H1 (cell line): ENCODE results near the gene KCNQ1. TPM values are rescaled to one million over a fixed set of nuclear protein-coding genes. Genes with fewer than 3 reads are reported as not detected.

ENCODE experiments used
- CTCF ChIA-PET: fragments of 300-600 bp; sonication (Branson Sonifier 250); formaldehyde crosslinking; loops from one replicate; lab custom pipeline; 2021; ENCODE audit not compliant: partially characterized antibody; lab: Charles Lee
- POLR2A ChIA-PET: fragments of 300-600 bp; sonication (Branson Sonifier 250); formaldehyde crosslinking; loops from one replicate; lab custom pipeline; 2021; ENCODE audit warnings: inconsistent platforms; ENCODE audit not compliant: partially characterized antibody; lab: Charles Lee
- DNase-seq, 2 experiments: peaks; one replicate each; pipeline versions ENCODE4 v3.0.0 to v3.0.0-alpha.2; 2010 to 2022; ENCODE audit warnings: low spot score in 2 of 2, low read depth in 1 of 2, mixed read lengths in 1 of 2
- FAIRE-seq: peaks from 2 replicates; lab custom pipeline; 2011; peaks lifted over from hg19 to GRCh38; lab: Jason Lieb, UNC
- H2AFZ ChIP-seq: 2 replicates; pipeline ENCODE4 v1.8.1; 2012; ENCODE audit warnings: low read length, inconsistent platforms
- H2AK5ac ChIP-seq: 2 replicates; pipeline ENCODE4 v1.6.1; 2013; ENCODE audit warnings: low read depth, low read length
- H2BK120ac ChIP-seq: replicated peaks from 2 replicates; pipeline ENCODE3; 2013; ENCODE audit warnings: low read depth, low read length, inconsistent platforms
- H2BK12ac ChIP-seq: 2 replicates; pipeline ENCODE4 v1.6.1; 2013; ENCODE audit warnings: low read depth, low read length
- H2BK15ac ChIP-seq: 2 replicates; pipeline ENCODE4 v1.6.1; 2013; ENCODE audit warnings: low read length
- H2BK20ac ChIP-seq: 2 replicates; pipeline ENCODE4 v1.6.1; 2013; ENCODE audit warnings: low read length
- H2BK5ac ChIP-seq: 2 replicates; pipeline ENCODE4 v1.6.1; 2013; ENCODE audit warnings: low read depth, low read length
- H3K14ac ChIP-seq: 2 replicates; pipeline ENCODE4 v1.6.1; 2013; ENCODE audit warnings: inconsistent platforms; ENCODE audit not compliant: insufficient read length
- H3K18ac ChIP-seq: 2 replicates; pipeline ENCODE4 v1.6.1; 2013; ENCODE audit warnings: low read length; ENCODE audit errors: extremely low read depth
- H3K23ac ChIP-seq: 2 replicates; pipeline ENCODE4 v1.6.1; 2013; ENCODE audit warnings: inconsistent platforms; ENCODE audit not compliant: insufficient read length
- H3K23me2 ChIP-seq: 2 replicates; pipeline ENCODE4 v1.6.1; 2013; ENCODE audit warnings: low read depth, low read length
- H3K27ac ChIP-seq: 2 replicates; pipeline ENCODE4 v1.6.1; 2011; ENCODE audit warnings: low read depth, low read length, inconsistent platforms
- H3K27me3 ChIP-seq, 4 experiments: replicated peaks in 1 of 4; 1 replicate in 1 of 4; 2 replicates in 3 of 4; pipeline versions ENCODE4 v1.6.1 to v1.8.1; 2011 to 2013; ENCODE audit warnings: low read length in 3 of 4, mild to moderate bottlenecking in 3 of 4, inconsistent platforms in 2 of 4, mixed read lengths in 2 of 4, moderate library complexity in 1 of 4; ENCODE audit not compliant: control insufficient read depth in 3 of 4, insufficient read depth in 3 of 4; ENCODE audit errors: extremely low read depth in 1 of 4
- H3K36me3 ChIP-seq, 4 experiments: 2 replicates each; pipeline versions ENCODE4 v1.6.1 to v1.8.1; 2011 to 2013; ENCODE audit warnings: mild to moderate bottlenecking in 4 of 4, low read length in 3 of 4, moderate library complexity in 2 of 4, control low read depth in 1 of 4, inconsistent platforms in 1 of 4; ENCODE audit not compliant: insufficient read depth in 4 of 4, control insufficient read depth in 2 of 4
- H3K4ac ChIP-seq: replicated peaks from 2 replicates; pipeline ENCODE3; 2013; ENCODE audit warnings: low read length, low read depth, mixed read lengths, inconsistent platforms; ENCODE audit not compliant: insufficient read length
- H3K4me1 ChIP-seq, 4 experiments: replicated peaks in 1 of 4; 1 replicate in 1 of 4; 2 replicates in 3 of 4; pipeline versions ENCODE4 v1.6.1 to v1.8.1; 2011 to 2013; ENCODE audit warnings: low read length in 3 of 4, inconsistent platforms in 2 of 4, mixed read lengths in 1 of 4; ENCODE audit not compliant: insufficient read depth in 4 of 4, control insufficient read depth in 3 of 4
- H3K4me2 ChIP-seq, 2 experiments: 2 replicates each; pipeline versions ENCODE4 v1.6.1 to v1.8.1; 2011 to 2013; ENCODE audit warnings: low read depth in 2 of 2, low read length in 2 of 2, control low read depth in 1 of 2, inconsistent platforms in 1 of 2, mild to moderate bottlenecking in 1 of 2; ENCODE audit not compliant: insufficient read depth in 1 of 2
- H3K4me3 ChIP-seq, 4 experiments: fragments of 200-600, 300-600 bp in 1 of 4; sonication (generic), shearing (Covaris generic), sonication (Bioruptor Twin) in 1 of 4; 2 replicates each; pipeline versions ENCODE4 v1.5.1 to v1.8.1; 2011 to 2016; ENCODE audit warnings: low read length in 4 of 4, low read depth in 3 of 4, control low read depth in 2 of 4, inconsistent platforms in 2 of 4, mild to moderate bottlenecking in 2 of 4, mixed read lengths in 1 of 4, moderate library complexity in 1 of 4; ENCODE audit not compliant: insufficient read depth in 2 of 4; ENCODE audit errors: extremely low read depth in 1 of 4
- H3K56ac ChIP-seq: replicated peaks from 2 replicates; pipeline ENCODE3; 2013; ENCODE audit warnings: low read depth, mild to moderate bottlenecking, mixed read lengths, low read length, inconsistent platforms; ENCODE audit not compliant: insufficient read length
- H3K79me1 ChIP-seq: 2 replicates; pipeline ENCODE4 v1.6.1; 2013; ENCODE audit warnings: low read depth, low read length, control low read depth
- H3K79me2 ChIP-seq, 2 experiments: 2 replicates each; pipeline versions ENCODE4 v1.6.1 to v1.8.1; 2012 to 2013; ENCODE audit warnings: low read length in 2 of 2, mild to moderate bottlenecking in 2 of 2, inconsistent platforms in 1 of 2; ENCODE audit not compliant: insufficient read depth in 2 of 2, control insufficient read depth in 1 of 2
- H3K9ac ChIP-seq, 4 experiments: replicated peaks in 1 of 4; 1 replicate in 1 of 4; 2 replicates in 3 of 4; pipeline versions ENCODE4 v1.6.1 to v1.8.1; 2011 to 2013; ENCODE audit warnings: low read depth in 3 of 4, low read length in 3 of 4, control low read depth in 2 of 4, mild to moderate bottlenecking in 2 of 4, moderate library complexity in 2 of 4, inconsistent platforms in 1 of 4; ENCODE audit errors: extremely low read depth in 1 of 4
- H3K9me3 ChIP-seq, 2 experiments: 2 replicates each; pipeline versions ENCODE4 v1.6.1 to v1.8.1; 2012 to 2013; ENCODE audit warnings: mild to moderate bottlenecking in 2 of 2, moderate library complexity in 2 of 2, control low read depth in 1 of 2, inconsistent platforms in 1 of 2, low read depth in 1 of 2, low read length in 1 of 2, mixed read lengths in 1 of 2; ENCODE audit not compliant: insufficient read depth in 2 of 2
- H4K20me1 ChIP-seq, 2 experiments: replicated peaks in 1 of 2; 2 replicates each; pipeline versions ENCODE3 to v1.8.1; 2011 to 2013; ENCODE audit warnings: inconsistent platforms in 2 of 2, low read length in 2 of 2, mild to moderate bottlenecking in 1 of 2; ENCODE audit not compliant: insufficient read depth in 2 of 2, control insufficient read depth in 1 of 2
- H4K5ac ChIP-seq: 2 replicates; pipeline ENCODE4 v1.6.1; 2013; ENCODE audit warnings: low read length, low read depth, mixed read lengths, inconsistent platforms; ENCODE audit not compliant: insufficient read length
- H4K8ac ChIP-seq: 2 replicates; pipeline ENCODE4 v1.8.0; 2013; ENCODE audit warnings: mild to moderate bottlenecking, moderate library complexity, low read length, inconsistent platforms; ENCODE audit not compliant: insufficient read depth; ENCODE audit errors: extremely low read depth
- H4K91ac ChIP-seq: replicated peaks from 2 replicates; pipeline ENCODE3; 2013; ENCODE audit warnings: low read length, mixed read lengths, inconsistent platforms; ENCODE audit not compliant: insufficient read length
- ASH2L ChIP-seq: fragments of 200-600, 300-600 bp; sonication (generic); IDR thresholded peaks from one replicate; pipeline ENCODE4 v1.7.1; 2017; ENCODE audit warnings: low read length
- CREB1 ChIP-seq: IDR thresholded peaks from 2 replicates; pipeline ENCODE4 v1.6.1; 2012; ENCODE audit warnings: inconsistent platforms
- EZH2 ChIP-seq: fragments of 200-600 bp; sonication (generic); IDR thresholded peaks from 2 replicates; pipeline ENCODE4 v1.7.1; 2012; ENCODE audit warnings: low read depth, mild to moderate bottlenecking, moderate library complexity, low read length, inconsistent platforms; ENCODE audit not compliant: severe bottlenecking
- FOSL1 ChIP-seq: IDR thresholded peaks from 2 replicates; pipeline ENCODE4 v1.6.1; 2011; ENCODE audit warnings: mild to moderate bottlenecking, low read depth, low read length, moderate library complexity; ENCODE audit not compliant: insufficient read depth
- NRF1 ChIP-seq: IDR thresholded peaks from 2 replicates; pipeline ENCODE4 v1.6.1; 2011; ENCODE audit warnings: mild to moderate bottlenecking, low read depth, low read length, improper control_type of control experiment
- RAD21 ChIP-seq, 2 experiments: IDR thresholded peaks in 1 of 2; conservative IDR thresholded peaks in 1 of 2; 2 replicates each; pipeline ENCODE4 v1.6.1; 2011; ENCODE audit warnings: low read depth in 2 of 2, low read length in 2 of 2, improper control_type of control experiment in 1 of 2, inconsistent platforms in 1 of 2, mild to moderate bottlenecking in 1 of 2, moderate library complexity in 1 of 2
- TBP ChIP-seq: IDR thresholded peaks from 2 replicates; pipeline ENCODE4 v1.6.1; 2011; ENCODE audit warnings: low read depth, low read length, improper control_type of control experiment
- YY1 ChIP-seq: IDR thresholded peaks from 2 replicates; pipeline ENCODE4 v1.6.1; 2011; ENCODE audit warnings: low read depth, mild to moderate bottlenecking, low read length
- WGBS, 2 experiments: shearing (Covaris generic) in 1 of 2; methylation state at CpG; one replicate each; pipeline versions ENCODE4 v1.1.6 to v1.1.7; 2013 to 2015; ENCODE audit warnings: low lambda C conversion rate in 2 of 2, mixed read lengths in 2 of 2, inconsistent platforms in 1 of 2, low coverage in 1 of 2, missing lambda C conversion rate in 1 of 2; ENCODE audit not compliant: insufficient replicate concordance in 2 of 2, insufficient coverage in 1 of 2, insufficient read length in 1 of 2; ENCODE audit errors: extremely low coverage in 1 of 2, missing lambda C conversion rate in 1 of 2; 5-methylcytosine and 5-hydroxymethylcytosine counted together
- polyA plus RNA-seq, 7 experiments: library from polyadenylated mRNA; depleted of rRNA in 3 of 7; stranded (reverse) in 5 of 7; unstranded in 2 of 7; fragments of >200 nt in 5 of 7; fragments of 200-250 nt in 2 of 7; gene quantifications; 1 replicate in 5 of 7; 2 replicates in 1 of 7; 4 replicates in 1 of 7; pipeline versions ENCODE4 v1.2.1 to v1.2.3, GENCODE V29; 2011 to 2013; ENCODE audit warnings: missing spikeins in 2 of 7, mixed read lengths in 2 of 7
- total RNA-seq: library from RNA; stranded (reverse); fragmentation: NEBNext Ultra II Directional; extraction: Animal tissue kit (Norgen Biotek cat#: 25700); gene quantifications from 2 replicates; pipeline ENCODE4 v1.2.1, GENCODE V29; 2021

The KCNQ1 gene
- total and polyA plus RNA-seq, 2 of the 8 experiments (the other 6 are each of a cell fraction or from before 2014, with no cell fraction given) = 1.9 to 2.0 TPM

- Histone ChIP-seq H4K20me1 (no peaks in the 10 kb centered on the region), H3K18ac (no peak overlapping the region; the same call in 1 of the 2 replicates), H3K4ac (peak overlapping the region; percentile 98), H2AFZ (no peak overlapping the region; the same call in 1 of the 2 replicates), H3K79me1 (no peaks in the 10 kb centered on the region), H4K91ac (peak overlapping the region; percentile 95), H2BK12ac (peak overlapping the region; percentile 71; the same call in 1 of the 2 replicates), H3K9me3 (no peaks in the 10 kb centered on the region), H3K27ac (no peak overlapping the region), H2BK120ac (no peak overlapping the region), H3K23ac (no peak overlapping the region), H2AK5ac (no peak overlapping the region), H2BK5ac (peak overlapping the region; percentile 73; the same call in 1 of the 2 replicates), H3K56ac (no peak overlapping the region), H2BK20ac (0 out of 2 replicates have a peak overlapping the region, but pooled peaks have one; percentile 15), H3K14ac (no peak overlapping the region), H3K79me2 (no peaks in the 10 kb centered on the region), H3K23me2 (no peaks in the 10 kb centered on the region), H2BK15ac (no peak overlapping the region), H4K5ac (no peak overlapping the region), H3K4me1 (peaks cover 0 to 5% (median under 1%) of the 10 kb centered on the region in 4 experiments; a peak in 2 of 7 replicates), H3K9ac (no peak overlapping the region), H3K4me2 (no peak overlapping the region), H3K36me3 (no peaks in the 10 kb centered on the region), H3K4me3 (no peak overlapping the region), H3K27me3 (peaks cover 0 to 3% (median 0%) of the 10 kb centered on the region in 4 experiments; a peak in 2 of 7 replicates), H4K8ac (peak overlapping the region; percentile 93)
- no peak for FAIRE-seq
- WGBS, 2 experiments = 42% methylated on average over 34 of the region's 44 CpGs; no CpG with 5 or more reads in 1 of the 2 experiments
- DNase-seq = peak; percentile 65 to 85
- POLR2A ChIA-PET = interaction anchor here (0.9 to 4.3 kb wide), 5 partner anchors 16 to 464 kb away, joined by 3 to 17 read pairs (median 10); partner anchors contain the start of genes CDKN1C and TSSC4
- CTCF ChIA-PET = interaction anchor here (0.6 to 11.5 kb wide), 55 partner anchors 9 to 792 kb away, joined by 3 to 359 read pairs (median 4); partner anchors contain the start of genes C11orf21, TSPAN32 and TSSC4
- TF ChIP-seq ASH2L (no peak), EZH2 (no peak), FOSL1 (no peak), TBP (no peak), YY1 (peak; percentile 43; the same call in 1 of the 2 replicates), RAD21 (IDR thresholded peaks at IDR 0.05 in 1 of 2, conservative IDR thresholded peaks at IDR 0.05 in 1 of 2; ENCODE audit: low read depth in 2 of 2, low read length in 2 of 2) (peak; percentile 92 to 95), CREB1 (peak; percentile 41; the same call in 1 of the 2 replicates), NRF1 (no peak)
Measured at GRCh38 chr11:2420502-2421225, 24.1 kb upstream of the KCNQ1 start.
